Amniotic epithelial cell (primary cell): ENCODE data around the gene SEC24B.
"Not testable (repeated sequence)": the region's sequence is repeated elsewhere in the genome, so short reads cannot be mapped to it uniquely, and the experiment has no call there.

ENCODE experiments used
- DNase-seq: peaks from one replicate; pipeline ENCODE4 v3.0.0-alpha.2; 2010; ENCODE audit warnings: low read depth

Gene SEC24B

DNA sequence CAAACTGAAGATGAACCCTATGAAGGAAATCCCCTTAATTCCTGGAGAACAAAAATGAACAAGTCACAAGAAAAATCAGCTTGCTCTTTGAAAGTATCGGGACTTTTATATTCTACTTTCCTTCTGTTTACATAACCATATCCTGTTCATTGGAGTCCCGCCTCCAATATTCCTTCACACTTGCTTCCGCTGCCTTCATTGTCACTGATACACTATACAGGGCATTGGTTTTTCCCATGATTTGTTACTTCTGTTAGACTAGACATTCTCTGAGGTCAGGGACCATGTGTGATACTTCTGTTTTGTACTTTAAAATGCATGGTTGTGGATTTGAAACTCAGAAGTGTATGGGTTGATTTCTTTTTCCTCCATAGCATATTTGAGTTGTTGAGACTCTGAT is 145.2 kb downstream of the SEC24B start:
- no peak for DNase-seq

DNA sequence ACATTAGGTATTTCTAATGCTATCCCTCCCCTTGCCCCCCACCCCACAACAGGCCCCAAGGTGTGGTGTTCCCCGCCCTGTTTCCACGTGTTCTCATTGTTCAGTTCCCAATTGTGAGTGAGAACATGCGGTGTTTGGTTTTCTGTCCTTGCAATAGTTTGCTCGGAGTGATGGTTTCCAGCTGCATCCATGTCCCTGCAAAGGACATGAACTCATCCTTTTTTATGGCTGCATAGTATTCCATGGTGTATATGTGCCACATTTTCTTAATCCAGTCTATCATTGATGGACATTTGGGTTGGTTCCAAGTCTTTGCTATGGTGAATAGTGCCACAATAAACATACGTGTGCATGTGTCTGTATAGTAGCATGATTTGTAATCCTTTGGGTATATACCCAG is 146.4 kb downstream of the SEC24B start:
- DNase-seq: not testable (repeated sequence)

DNA sequence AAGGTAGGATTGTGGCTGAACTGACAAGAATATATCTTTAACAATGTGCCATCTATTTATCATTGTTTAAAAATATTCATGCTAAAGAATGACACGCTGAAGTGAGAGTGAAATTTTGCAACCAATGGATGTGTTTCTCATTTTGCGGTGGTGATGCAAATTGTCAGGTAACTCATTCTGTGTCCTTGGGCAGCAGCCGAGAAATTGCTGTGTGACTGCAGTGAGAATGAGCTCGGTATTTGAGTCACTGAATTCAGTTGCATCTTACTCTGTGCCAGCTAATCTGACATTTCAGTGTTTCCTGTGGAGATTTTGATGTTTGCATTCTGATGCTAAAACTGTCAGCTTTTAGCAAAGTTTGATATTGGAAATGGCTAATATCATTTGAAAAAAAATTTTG is 154.6 kb downstream of the SEC24B start:
- DNase-seq: no peak

DNA sequence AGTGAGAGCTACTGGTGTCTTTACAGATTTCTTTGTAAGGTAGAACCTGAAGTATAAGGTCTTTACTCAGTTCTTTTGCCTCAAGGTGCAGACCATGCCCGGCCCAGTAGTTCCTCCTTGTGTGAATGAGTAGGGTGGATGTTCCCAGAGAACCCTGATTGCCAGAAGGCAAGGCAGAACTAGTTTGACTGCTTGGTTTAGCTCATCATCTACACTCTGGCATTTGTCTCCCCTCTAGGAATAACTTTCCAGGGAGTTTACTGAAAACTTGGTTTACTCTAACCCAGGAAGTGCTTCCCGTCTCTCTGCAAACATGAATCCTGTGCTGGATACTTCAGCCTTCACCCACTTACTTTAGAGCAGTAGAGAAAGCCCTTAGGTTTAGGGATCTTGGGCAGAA is 155.5 kb downstream of the SEC24B start:
- DNase-seq: no peak

DNA sequence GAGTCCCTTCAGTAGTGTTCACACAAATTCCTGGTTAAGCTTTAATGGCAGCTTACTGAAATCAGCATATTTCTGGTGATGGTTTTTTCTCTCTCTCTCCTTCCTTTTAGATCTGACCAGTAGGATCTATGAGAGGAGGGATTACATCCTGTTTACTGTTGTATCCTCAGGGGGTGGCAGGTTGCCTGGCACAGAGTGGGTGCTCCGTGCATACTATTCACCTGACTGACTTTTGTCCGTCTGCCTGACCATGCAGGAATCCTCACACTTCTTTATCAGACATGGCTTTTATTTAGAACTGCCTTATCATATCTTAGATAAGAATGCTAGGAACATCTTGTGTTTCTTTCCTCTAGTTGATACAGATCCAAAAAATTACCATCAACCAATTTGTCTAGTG is 156.0 kb downstream of the SEC24B start:
- DNase-seq: peak; percentile 67
